ENCODE results near the gene PRTG. TPM values are rescaled to one million over a fixed set of nuclear protein-coding genes. Genes with fewer than 3 reads are reported as not detected.

The PRTG gene
- total RNA-seq, 1 donor, result 0.27 TPM

- peak in 1 of 3 donors; percentile 3 for DNase-seq (ENCODE audit: low read depth in 2 of 3, low spot score in 2 of 3)
Measured at GRCh38 chr15:55586808-55587207, 156.1 kb downstream of the PRTG start.

GRCh38 chr15:55576943-55577342 lies 166.0 kb downstream of the PRTG start:
- DNase-seq (ENCODE audit: low read depth in 2 of 3, low spot score in 2 of 3), result no peak

GRCh38 chr15:55574096-55574495 lies 168.9 kb downstream of the PRTG start:
- DNase-seq (ENCODE audit: low read depth in 2 of 3, low spot score in 2 of 3), result no peak

- DNase-seq (ENCODE audit: low read depth in 2 of 3, low spot score in 2 of 3), result no peak
Measured at GRCh38 chr15:55573224-55573623, 169.7 kb downstream of the PRTG start.

GRCh38 chr15:55564347-55565145 lies 178.4 kb downstream of the PRTG start:
- DNase-seq (ENCODE audit: low read depth in 2 of 3, low spot score in 2 of 3), result no peak

- DNase-seq (ENCODE audit: low read depth in 2 of 3, low spot score in 2 of 3), result no peak
Measured at GRCh38 chr15:55562601-55563000, 180.4 kb downstream of the PRTG start.

Small RNA genes lying within 50 kb of the gene (small RNA-seq; reads per million reads assigned to genes)
- not detected for gene AC009997.1

Other genes starting within 250 kb of the PRTG start
- 1.3 TPM for gene DNAAF4, start 234.9 kb downstream of the PRTG start, total RNA-seq
- gene PYGO1, start 154.8 kb downstream of the PRTG start, total RNA-seq, result under 0.01 TPM

Data from hematopoietic multipotent progenitor cell (in vitro differentiated cells).